MG63 (cell line): Measurements from ENCODE around the gene OGFR. TPM values are rescaled to one million over a fixed set of nuclear protein-coding genes. Genes with fewer than 3 reads are reported as not detected.
A peak's percentile ranks its signal among the peaks of the same experiment; 100 is the strongest.

Experiments used
- DNase-seq: peaks from one replicate; pipeline ENCODE4 v3.0.0-alpha.2; 2020
- H3K27me3 ChIP-seq: fragments of 250-450 bp; sonication (Bioruptor Pico); 2 replicates; pipeline ENCODE4 v1.5.1; 2020; ENCODE audit warnings: mild to moderate bottlenecking, moderate library complexity
- H3K36me3 ChIP-seq: fragments of 250-450 bp; sonication (Bioruptor Pico); 2 replicates; pipeline ENCODE4 v1.5.1; 2020; ENCODE audit warnings: mild to moderate bottlenecking, moderate library complexity
- H3K4me3 ChIP-seq: fragments of 250-450 bp; sonication (Bioruptor Pico); 2 replicates; pipeline ENCODE4 v1.5.1; 2020; ENCODE audit warnings: mild to moderate bottlenecking, moderate library complexity
- H3K9me3 ChIP-seq: fragments of 250-450 bp; sonication (Bioruptor Pico); 2 replicates; pipeline ENCODE4 v1.5.1; 2020; ENCODE audit warnings: mild to moderate bottlenecking, moderate library complexity
- total RNA-seq: library from RNA; depleted of rRNA; stranded (reverse); fragments of >200 nt; shearing (Covaris generic); gene quantifications from 2 replicates; pipeline ENCODE4 v1.2.3, GENCODE V29; 2014; ENCODE audit warnings: low replicate concordance

OGFR gene
- total RNA-seq, 1 experiment from 2014 or later: 72.3 TPM

DNA sequence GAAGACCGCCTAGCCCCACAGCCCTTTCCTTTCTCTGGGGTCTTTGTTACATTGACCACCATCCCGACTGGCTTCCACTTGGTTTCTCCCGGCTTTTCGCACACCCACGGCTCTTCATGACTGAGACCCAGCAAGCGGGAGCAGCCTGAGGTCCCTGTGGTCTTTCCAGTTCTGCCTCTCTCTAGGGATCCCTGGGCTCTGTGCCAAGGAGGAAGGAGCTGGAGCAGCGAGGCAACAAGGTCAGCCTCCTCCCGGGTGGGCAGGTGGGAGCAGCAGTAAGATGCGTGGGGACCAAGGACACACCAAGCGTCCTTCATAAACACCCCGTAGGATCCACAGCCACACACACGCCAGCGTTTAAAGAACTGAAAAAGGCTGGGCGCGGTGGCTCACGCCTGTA, 37.9 kb upstream of the OGFR start:
- no peak for DNase-seq
- H3K9me3 ChIP-seq: no peaks in the 10 kb centered on the region
- H3K36me3 ChIP-seq: no peaks in the 10 kb centered on the region
- no peaks in the 10 kb centered on the region for H3K27me3 ChIP-seq
- H3K4me3 ChIP-seq: no peak overlapping the region

- no peak overlapping the region for H3K4me3 ChIP-seq
- no peaks in the 10 kb centered on the region for H3K36me3 ChIP-seq
- DNase-seq: no peak
- no peaks in the 10 kb centered on the region for H3K27me3 ChIP-seq
- no peaks in the 10 kb centered on the region for H3K9me3 ChIP-seq
Observed at GRCh38 chr20:62768234-62768546, 36.4 kb upstream of the OGFR start.

DNA sequence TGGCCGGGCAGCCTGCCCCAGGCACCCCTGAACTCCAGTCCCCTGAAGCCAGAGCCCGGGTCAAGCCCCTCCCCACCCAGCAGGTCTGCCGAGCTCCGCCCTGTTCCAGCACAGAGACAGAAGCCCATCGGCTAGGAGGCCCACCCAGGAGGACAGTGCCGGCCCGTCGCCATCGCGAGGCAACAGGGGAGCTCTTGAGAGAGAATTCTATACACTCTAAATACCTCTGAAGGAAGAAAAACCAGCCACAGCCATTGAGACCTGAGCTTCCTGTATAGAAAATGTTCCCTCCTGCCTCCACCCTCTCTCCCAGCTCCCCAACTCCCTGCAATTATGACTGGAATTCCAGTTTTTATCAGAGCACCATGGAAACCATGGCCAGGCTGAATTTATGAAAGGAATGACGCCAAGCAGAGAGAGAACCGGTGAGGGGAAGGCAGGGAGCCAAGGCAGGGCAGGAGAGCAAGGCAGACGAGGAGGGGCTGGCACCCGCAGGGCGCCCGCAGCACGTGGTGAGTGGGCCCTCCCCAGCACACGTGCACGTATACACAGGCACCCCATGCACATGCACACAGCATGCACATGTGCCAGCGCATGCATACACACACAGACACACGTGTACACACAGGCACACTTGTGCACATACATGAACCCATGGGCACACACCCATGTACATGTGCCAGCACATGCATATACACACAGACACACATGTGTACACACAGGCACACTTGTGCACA, 35.9 kb upstream of the OGFR start:
- no peaks in the 10 kb centered on the region for H3K9me3 ChIP-seq
- H3K4me3 ChIP-seq: no peak overlapping the region
- DNase-seq: no peak
- H3K36me3 ChIP-seq: no peaks in the 10 kb centered on the region
- H3K27me3 ChIP-seq: no peaks in the 10 kb centered on the region

DNA sequence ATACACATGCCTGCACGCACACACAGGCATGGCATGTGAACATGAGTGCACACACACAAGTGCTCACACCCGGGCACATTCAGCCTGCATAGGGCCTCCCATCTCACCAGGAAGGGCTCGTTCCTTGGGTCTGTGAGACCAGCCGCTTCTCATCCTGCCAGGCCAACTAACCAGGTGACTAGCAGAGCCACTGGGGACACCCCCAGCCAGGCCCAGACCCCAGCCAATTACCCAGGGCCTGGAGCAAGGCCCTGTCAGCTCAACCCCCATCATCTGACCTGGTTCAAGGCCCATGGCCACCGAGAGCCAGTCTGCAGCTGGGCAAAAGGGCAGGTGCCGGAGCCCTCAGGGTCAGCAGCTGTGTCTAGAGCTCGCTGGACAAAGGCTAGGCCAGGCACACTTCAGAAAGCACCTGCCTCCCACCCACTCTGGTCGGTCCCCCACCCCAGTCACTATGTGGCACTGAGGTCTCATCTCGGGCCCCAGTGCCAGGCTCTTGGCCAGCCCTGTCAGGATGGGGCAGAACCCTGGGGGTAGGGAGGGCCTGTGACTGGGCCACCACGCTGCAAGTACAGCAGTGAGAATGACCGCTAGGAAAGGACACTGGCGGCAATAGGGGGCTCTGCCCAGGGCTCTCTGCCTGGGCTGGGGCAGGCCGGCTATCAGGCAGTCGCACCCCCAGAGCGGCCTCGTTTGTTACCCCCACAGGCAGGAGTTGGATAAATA, 35.1 kb upstream of the OGFR start:
- Histone ChIP-seq H3K36me3 (no peaks in the 10 kb centered on the region), H3K9me3 (no peaks in the 10 kb centered on the region), H3K27me3 (no peaks in the 10 kb centered on the region), H3K4me3 (no peak overlapping the region)
- no peak for DNase-seq

- no peaks in the 10 kb centered on the region for H3K9me3 ChIP-seq
- no peaks in the 10 kb centered on the region for H3K27me3 ChIP-seq
- no peak overlapping the region for H3K4me3 ChIP-seq
- DNase-seq: no peak
- H3K36me3 ChIP-seq: no peaks in the 10 kb centered on the region
Observed at GRCh38 chr20:62770111-62770910, 34.3 kb upstream of the OGFR start.

GRCh38 chr20:62770916-62771315, 33.7 kb upstream of the OGFR start:
- Histone ChIP-seq H3K9me3 (no peaks in the 10 kb centered on the region), H3K36me3 (no peaks in the 10 kb centered on the region), H3K4me3 (no peak overlapping the region), H3K27me3 (no peaks in the 10 kb centered on the region)
- DNase-seq: no peak

DNA sequence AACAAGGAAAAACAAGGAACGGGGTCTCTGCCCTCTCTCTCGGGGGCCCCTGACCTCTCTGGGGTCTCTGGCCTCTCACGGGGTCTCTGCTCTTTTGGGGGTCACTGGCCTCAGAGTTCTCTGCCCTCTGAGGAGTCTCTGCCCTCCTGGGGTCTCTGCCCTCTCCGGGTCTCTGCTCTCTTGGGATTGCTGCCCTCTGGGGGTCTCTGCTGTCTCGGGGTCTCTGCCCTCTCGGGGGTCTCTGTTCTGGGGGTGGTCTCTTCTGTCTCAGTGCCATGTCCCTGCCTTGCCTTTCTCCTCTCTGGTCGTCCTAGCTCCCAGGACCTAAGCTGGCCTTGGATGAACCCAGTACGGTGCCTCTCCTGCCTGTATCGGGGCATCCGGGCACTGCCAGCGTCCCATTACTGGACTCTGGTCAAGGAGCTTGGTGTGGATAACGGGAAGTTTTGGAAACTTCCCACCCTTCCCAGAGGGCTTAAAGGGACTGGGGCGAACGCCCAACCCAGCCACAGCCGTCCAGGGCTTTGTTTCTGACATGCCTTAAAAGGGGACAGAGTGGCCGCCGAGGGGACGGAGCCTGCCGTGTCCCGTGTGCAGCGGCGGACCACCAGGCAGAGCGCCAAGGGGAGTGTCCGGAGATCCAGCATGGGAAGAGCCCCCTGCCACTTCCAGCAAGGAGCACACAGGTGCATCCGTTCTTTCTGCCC, 33.1 kb upstream of the OGFR start:
- Histone ChIP-seq H3K27me3 (no peaks in the 10 kb centered on the region), H3K9me3 (no peaks in the 10 kb centered on the region), H3K4me3 (no peak overlapping the region), H3K36me3 (no peaks in the 10 kb centered on the region)
- no peak for DNase-seq

- Histone ChIP-seq H3K9me3 (no peaks in the 10 kb centered on the region), H3K4me3 (no peak overlapping the region), H3K27me3 (no peaks in the 10 kb centered on the region), H3K36me3 (no peaks in the 10 kb centered on the region)
- no peak for DNase-seq
Observed at GRCh38 chr20:62772103-62772611, 32.5 kb upstream of the OGFR start.

GRCh38 chr20:62772619-62772989, 32.0 kb upstream of the OGFR start:
- Histone ChIP-seq H3K27me3 (no peaks in the 10 kb centered on the region), H3K4me3 (no peak overlapping the region), H3K9me3 (no peaks in the 10 kb centered on the region), H3K36me3 (no peaks in the 10 kb centered on the region)
- no peak for DNase-seq

GRCh38 chr20:62772990-62773844, 31.4 kb upstream of the OGFR start:
- Histone ChIP-seq H3K36me3 (no peaks in the 10 kb centered on the region), H3K27me3 (no peaks in the 10 kb centered on the region), H3K4me3 (no peak overlapping the region), H3K9me3 (no peaks in the 10 kb centered on the region)
- peak; percentile 88 for DNase-seq

DNA sequence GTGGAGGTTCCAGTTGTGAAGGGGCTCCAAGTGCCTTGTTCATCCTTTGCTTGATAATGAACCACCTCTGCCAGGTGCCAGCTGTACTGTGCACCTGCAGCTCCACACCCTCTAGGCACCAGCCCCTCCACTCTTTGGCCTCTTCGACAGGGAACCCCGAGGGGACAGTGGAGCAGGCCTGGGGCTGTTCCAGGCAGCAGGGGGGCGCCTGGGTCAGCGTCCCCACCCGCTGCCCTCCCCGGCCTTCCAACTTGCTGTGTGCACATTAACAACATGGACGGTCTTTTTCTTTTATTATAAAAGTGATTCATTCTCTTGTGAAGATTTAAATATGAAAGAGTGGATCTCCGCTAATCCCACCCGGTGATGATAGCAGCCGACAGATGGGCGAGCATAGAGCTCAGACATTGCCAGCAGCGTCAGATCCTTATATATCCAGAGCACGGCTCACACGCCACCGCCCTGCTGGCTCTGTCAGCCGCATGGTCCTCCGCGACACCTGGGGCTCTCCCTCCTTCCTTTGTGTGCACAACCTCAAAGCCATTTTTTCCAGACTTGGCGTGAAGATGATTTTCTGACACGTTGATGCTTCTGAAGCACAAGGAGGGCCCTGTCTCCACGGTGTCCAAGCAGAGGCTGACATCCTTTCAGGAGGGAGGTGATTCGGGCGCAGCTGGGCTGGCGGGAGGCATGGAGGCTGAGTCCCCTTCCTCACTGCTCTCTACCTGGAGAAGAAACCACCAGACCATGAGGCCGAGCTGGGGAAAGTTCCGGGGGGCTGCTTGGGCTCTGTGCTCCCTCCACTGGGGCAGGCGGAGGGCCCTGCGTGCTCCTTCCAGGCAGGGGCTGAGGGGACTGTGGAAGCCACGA, 30.6 kb upstream of the OGFR start:
- H3K36me3 ChIP-seq: no peaks in the 10 kb centered on the region
- no peaks in the 10 kb centered on the region for H3K9me3 ChIP-seq
- no peak overlapping the region for H3K4me3 ChIP-seq
- no peaks in the 10 kb centered on the region for H3K27me3 ChIP-seq
- no peak for DNase-seq

- no peaks in the 10 kb centered on the region for H3K36me3 ChIP-seq
- no peaks in the 10 kb centered on the region for H3K27me3 ChIP-seq
- no peaks in the 10 kb centered on the region for H3K9me3 ChIP-seq
- no peak for DNase-seq
- H3K4me3 ChIP-seq: no peak overlapping the region
Observed at GRCh38 chr20:62774762-62775161, 29.9 kb upstream of the OGFR start.

- H3K4me3 ChIP-seq: no peak overlapping the region
- no peaks in the 10 kb centered on the region for H3K27me3 ChIP-seq
- DNase-seq: no peak
- H3K9me3 ChIP-seq: no peaks in the 10 kb centered on the region
- no peaks in the 10 kb centered on the region for H3K36me3 ChIP-seq
Observed at GRCh38 chr20:62775206-62775605, 29.4 kb upstream of the OGFR start.

- H3K27me3 ChIP-seq: no peaks in the 10 kb centered on the region
- H3K36me3 ChIP-seq: no peaks in the 10 kb centered on the region
- H3K4me3 ChIP-seq: no peak overlapping the region
- no peaks in the 10 kb centered on the region for H3K9me3 ChIP-seq
- no peak for DNase-seq
Observed at GRCh38 chr20:62776035-62776691, 28.5 kb upstream of the OGFR start.
